ENCODE measurements around the gene ATG13. TPM values are rescaled to one million over a fixed set of nuclear protein-coding genes. Genes with fewer than 3 reads are reported as not detected.

The ATG13 gene
- total and polyA plus RNA-seq, 2 of the 8 experiments (the other 6 are each of a cell fraction or from before 2014, with no cell fraction given): 65.0 to 77.4 TPM

DNA sequence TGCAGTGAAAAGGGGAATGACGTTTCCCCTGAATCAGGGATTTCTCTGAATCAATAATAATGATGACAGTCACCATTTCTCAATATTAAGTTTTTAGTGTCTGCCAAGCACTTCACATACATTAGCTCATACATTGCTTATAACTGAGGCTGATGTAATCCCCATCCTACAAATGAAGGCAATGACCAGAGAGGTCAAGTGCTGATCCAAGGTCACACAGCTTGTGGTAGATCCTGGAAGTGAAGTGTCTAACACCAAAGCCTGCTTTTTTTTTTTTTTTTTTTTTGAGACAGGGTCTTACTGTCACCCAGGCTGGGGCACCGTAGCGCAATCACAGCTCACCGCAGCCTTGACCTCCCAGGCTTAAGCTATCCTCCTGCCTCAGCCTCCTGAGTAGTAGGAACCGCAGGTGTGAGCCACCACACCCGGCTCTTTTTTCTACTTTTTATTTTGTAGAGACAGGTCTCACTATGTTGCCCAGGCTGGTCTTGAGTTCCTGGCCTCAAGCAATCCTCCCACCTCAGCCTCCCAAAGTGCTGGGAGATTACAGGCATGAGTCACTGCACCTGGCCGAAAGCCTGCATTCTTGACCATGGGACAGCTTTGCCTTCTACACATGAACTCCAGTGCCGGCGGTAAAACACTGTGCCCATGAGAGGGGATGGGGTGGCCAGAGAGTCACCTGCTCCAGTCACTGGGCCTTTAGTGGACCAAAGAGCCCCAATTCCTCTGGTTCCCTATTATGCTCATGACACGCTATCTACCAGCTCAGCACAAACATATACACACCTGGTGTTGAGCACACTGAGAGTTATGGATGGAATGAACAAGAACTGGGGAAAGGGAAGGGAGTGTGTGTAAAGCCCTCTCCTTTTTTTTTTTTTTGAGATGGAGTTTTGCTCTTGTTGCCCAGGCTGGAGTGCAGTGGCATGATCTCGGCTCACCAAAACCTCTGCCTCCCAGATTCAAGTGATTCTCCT is 65.7 kb downstream of the ATG13 start:
- Histone ChIP-seq H3K23ac (ENCODE audit: insufficient read length) (no peak overlapping the region), H4K91ac (replicated peaks; ENCODE audit: insufficient read length, low read length) (no peak overlapping the region), H3K18ac (ENCODE audit: extremely low read depth, low read length) (no peak overlapping the region), H3K36me3 (ENCODE audit: control insufficient read depth in 2 of 4, insufficient read depth in 4 of 4, low read length in 3 of 4) (peaks cover 2 to 11% (median 5%) of the 10 kb centered on the region in 4 experiments; a peak in 6 of 8 replicates), H3K4me1 (replicated peaks in 1 of 4; ENCODE audit: control insufficient read depth in 3 of 4, insufficient read depth in 4 of 4, low read length in 3 of 4) (no peaks in the 10 kb centered on the region), H4K20me1 (replicated peaks in 1 of 2; ENCODE audit: control insufficient read depth in 1 of 2, insufficient read depth in 2 of 2, low read length in 2 of 2) (peaks cover 0 to 1% of the 10 kb centered on the region in 2 experiments), H3K9me3 (ENCODE audit: insufficient read depth in 2 of 2, low read depth in 1 of 2, low read length in 1 of 2) (no peaks in the 10 kb centered on the region), H3K79me2 (ENCODE audit: control insufficient read depth in 1 of 2, insufficient read depth in 2 of 2, low read length in 2 of 2) (no peaks in the 10 kb centered on the region), H3K27ac (ENCODE audit: low read depth, low read length) (no peak overlapping the region), H3K4me2 (ENCODE audit: insufficient read depth in 1 of 2, low read depth in 2 of 2, low read length in 2 of 2) (no peak overlapping the region), H3K4me3 (ENCODE audit: extremely low read depth in 1 of 4, insufficient read depth in 2 of 4, low read depth in 3 of 4, low read length in 4 of 4) (no peak overlapping the region), H3K56ac (replicated peaks; ENCODE audit: insufficient read length, low read depth, low read length) (no peak overlapping the region), H4K8ac (ENCODE audit: extremely low read depth, insufficient read depth, low read length) (no peak overlapping the region), H2BK120ac (replicated peaks; ENCODE audit: low read depth, low read length) (no peak overlapping the region), H3K23me2 (ENCODE audit: low read depth, low read length) (no peaks in the 10 kb centered on the region), H4K5ac (ENCODE audit: insufficient read length, low read depth, low read length) (no peak overlapping the region), H3K9ac (replicated peaks in 1 of 4; ENCODE audit: extremely low read depth in 1 of 4, low read depth in 3 of 4, low read length in 3 of 4) (no peak overlapping the region), H2AK5ac (ENCODE audit: low read depth, low read length) (no peak overlapping the region), H2BK12ac (ENCODE audit: low read depth, low read length) (no peak overlapping the region), H2BK15ac (ENCODE audit: low read length) (no peak overlapping the region), H3K4ac (replicated peaks; ENCODE audit: insufficient read length, low read depth, low read length) (no peak overlapping the region), H3K14ac (ENCODE audit: insufficient read length) (no peak overlapping the region), H2BK20ac (ENCODE audit: low read length) (no peak overlapping the region), H2BK5ac (ENCODE audit: low read depth, low read length) (no peak overlapping the region), H3K27me3 (replicated peaks in 1 of 4; ENCODE audit: control insufficient read depth in 3 of 4, extremely low read depth in 1 of 4, insufficient read depth in 3 of 4, low read length in 3 of 4) (no peaks in the 10 kb centered on the region), H3K79me1 (ENCODE audit: low read depth, low read length) (no peaks in the 10 kb centered on the region), H2AFZ (ENCODE audit: low read length) (no peak overlapping the region)
- ChIA-PET CTCF (ENCODE audit: partially characterized antibody) (interaction anchor here (1.0 to 7.5 kb wide), 4 partner anchors 11 to 295 kb away, joined by 3 to 36 read pairs (median 3); partner anchors contain the start of genes ATG13 and HARBI1), POLR2A (ENCODE audit: partially characterized antibody) (interaction anchor here (1.4 kb wide), 1 partner anchor 8 kb away, joined by 3 read pairs; no protein-coding TSS in a partner anchor)
- TF ChIP-seq SAP30 (IDR thresholded peaks at IDR 0.05; ENCODE audit: insufficient read depth, insufficient replicate concordance, low read length) (no peak), TAF1 (IDR thresholded peaks at IDR 0.05; ENCODE audit: low read depth, low read length) (no peak), TEAD4 (IDR thresholded peaks at IDR 0.05; ENCODE audit: low read depth, low read length) (no peak), POU5F1 (IDR thresholded peaks at IDR 0.05; ENCODE audit: low read depth, low read length) (no peak), RXRA (IDR thresholded peaks at IDR 0.05; ENCODE audit: insufficient read depth, low read depth, low read length) (no peak), HDAC6 (IDR thresholded peaks at IDR 0.05; ENCODE audit: low read depth, low read length) (no peak)
- TF ChIP-seq, protein P1, sequence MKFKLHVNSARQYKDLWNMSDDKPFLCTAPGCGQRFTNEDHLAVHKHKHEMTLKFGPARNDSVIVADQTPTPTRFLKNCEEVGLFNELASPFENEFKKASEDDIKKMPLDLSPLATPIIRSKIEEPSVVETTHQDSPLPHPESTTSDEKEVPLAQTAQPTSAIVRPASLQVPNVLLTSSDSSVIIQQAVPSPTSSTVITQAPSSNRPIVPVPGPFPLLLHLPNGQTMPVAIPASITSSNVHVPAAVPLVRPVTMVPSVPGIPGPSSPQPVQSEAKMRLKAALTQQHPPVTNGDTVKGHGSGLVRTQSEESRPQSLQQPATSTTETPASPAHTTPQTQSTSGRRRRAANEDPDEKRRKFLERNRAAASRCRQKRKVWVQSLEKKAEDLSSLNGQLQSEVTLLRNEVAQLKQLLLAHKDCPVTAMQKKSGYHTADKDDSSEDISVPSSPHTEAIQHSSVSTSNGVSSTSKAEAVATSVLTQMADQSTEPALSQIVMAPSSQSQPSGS (IDR thresholded peaks at IDR 0.05; ENCODE audit: low read length): no peak
- TF ChIP-seq, protein P2, sequence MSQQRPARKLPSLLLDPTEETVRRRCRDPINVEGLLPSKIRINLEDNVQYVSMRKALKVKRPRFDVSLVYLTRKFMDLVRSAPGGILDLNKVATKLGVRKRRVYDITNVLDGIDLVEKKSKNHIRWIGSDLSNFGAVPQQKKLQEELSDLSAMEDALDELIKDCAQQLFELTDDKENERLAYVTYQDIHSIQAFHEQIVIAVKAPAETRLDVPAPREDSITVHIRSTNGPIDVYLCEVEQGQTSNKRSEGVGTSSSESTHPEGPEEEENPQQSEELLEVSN (IDR thresholded peaks at IDR 0.05): no peak
- WGBS, 2 experiments (ENCODE audit: extremely low coverage in 1 of 2, insufficient coverage in 1 of 2, insufficient read length in 1 of 2, insufficient replicate concordance in 2 of 2, low coverage in 1 of 2, low lambda C conversion rate in 2 of 2, missing lambda C conversion rate in 1 of 2): 92% methylated on average over 11 of the region's 11 CpGs; no CpG with 5 or more reads in 1 of the 2 experiments
- FAIRE-seq (no peak), DNase-seq (ENCODE audit: low read depth in 1 of 2, low spot score in 2 of 2) (no peak)

Data from H1 (cell line).